Karpas-422 (cell line): ENCODE data around the gene NAA10. TPM values are rescaled to one million over a fixed set of nuclear protein-coding genes. Genes with fewer than 3 reads are reported as not detected.

Experiments used
- DNase-seq: peaks from one replicate; pipeline ENCODE4 v3.0.0-alpha.2; 2015
- H2AFZ ChIP-seq: fragments of 200-600 bp; sonication (generic); 2 replicates; pipeline ENCODE4 v1.6.1; 2014; ENCODE audit warnings: antibody characterized with exemption, low read length, mixed read lengths
- H3K27ac ChIP-seq: fragments of 200-600 bp; sonication (generic); 2 replicates; pipeline ENCODE4 v1.5.1; 2014; ENCODE audit warnings: mild to moderate bottlenecking, low read length, moderate library complexity
- H3K27me3 ChIP-seq: fragments of 200-600 bp; sonication (generic); 2 replicates; pipeline ENCODE4 v1.6.1; 2014; ENCODE audit warnings: low read length, mixed read lengths
- H3K36me3 ChIP-seq: fragments of 200-600 bp; sonication (generic); 2 replicates; pipeline ENCODE4 v1.6.1; 2014; ENCODE audit warnings: low read length, mixed read lengths; ENCODE audit not compliant: insufficient read depth
- H3K4me1 ChIP-seq: fragments of 200-600 bp; sonication (generic); 2 replicates; pipeline ENCODE4 v1.6.1; 2014; ENCODE audit warnings: mild to moderate bottlenecking, low read length, mixed read lengths
- H3K4me2 ChIP-seq: fragments of 200-600 bp; sonication (generic); 2 replicates; pipeline ENCODE4 v1.6.1; 2014; ENCODE audit warnings: low read length, low read depth, mild to moderate bottlenecking; ENCODE audit not compliant: poor library complexity, severe bottlenecking
- H3K4me3 ChIP-seq: fragments of 200-600 bp; sonication (generic); 2 replicates; pipeline ENCODE4 v1.5.1; 2014; ENCODE audit warnings: mild to moderate bottlenecking, antibody characterized with exemption, low read length, mixed read lengths
- H3K79me2 ChIP-seq: fragments of 200-600 bp; sonication (generic); 2 replicates; pipeline ENCODE4 v1.6.1; 2014; ENCODE audit warnings: mild to moderate bottlenecking, low read length, mixed read lengths
- H3K9ac ChIP-seq: fragments of 200-600 bp; sonication (generic); 2 replicates; pipeline ENCODE4 v1.6.0; 2014; ENCODE audit warnings: low read length
- H3K9me2 ChIP-seq: fragments of 200-600 bp; sonication (generic), shearing (Covaris generic); replicated peaks from 2 replicates; pipeline ENCODE4 v1.6.0; 2014; ENCODE audit warnings: mild to moderate bottlenecking, low read length, moderate library complexity; ENCODE audit not compliant: insufficient read depth
- H3K9me3 ChIP-seq: fragments of 300-700, 200-600 bp; sonication (generic); 2 replicates; pipeline ENCODE4 v1.6.1; 2014; ENCODE audit warnings: low read length, mixed read lengths
- H4K20me1 ChIP-seq: fragments of 200-600 bp; sonication (generic); 2 replicates; pipeline ENCODE4 v1.6.1; 2014; ENCODE audit warnings: mild to moderate bottlenecking, antibody characterized with exemption, low read length, low read depth; ENCODE audit not compliant: insufficient read depth
- total RNA-seq: library from RNA; depleted of rRNA; stranded (reverse); fragments of >200 nt; shearing (Covaris generic); gene quantifications from 2 replicates; pipeline ENCODE4 v1.2.3, GENCODE V29; 2014; ENCODE audit warnings: low replicate concordance

Gene NAA10
- total RNA-seq, 1 experiment from 2014 or later, result 103 TPM

GRCh38 chrX:153920546-153920945 lies 14.3 kb downstream of the NAA10 start:
- H3K36me3 ChIP-seq, result no peaks in the 10 kb centered on the region
- no peak overlapping the region for H2AFZ ChIP-seq
- no peaks in the 10 kb centered on the region for H3K9me3 ChIP-seq
- DNase-seq, result no peak
- no peak overlapping the region for H3K9ac ChIP-seq
- no peaks in the 10 kb centered on the region for H3K27me3 ChIP-seq
- H3K4me3 ChIP-seq, result no peak overlapping the region
- peaks cover 19% of the 10 kb centered on the region for H3K79me2 ChIP-seq
- H3K4me1 ChIP-seq, result peaks cover 14% of the 10 kb centered on the region
- H3K27ac ChIP-seq, result no peak overlapping the region
- H3K4me2 ChIP-seq, result no peak overlapping the region
- H3K9me2 ChIP-seq, result no peaks in the 10 kb centered on the region
- H4K20me1 ChIP-seq, result peaks cover 14% of the 10 kb centered on the region; the same call in 1 of the 2 replicates

- no peak overlapping the region for H2AFZ ChIP-seq
- H3K9me2 ChIP-seq, result no peaks in the 10 kb centered on the region
- H3K4me2 ChIP-seq, result no peak overlapping the region
- H3K4me3 ChIP-seq, result no peak overlapping the region
- peaks cover 10% of the 10 kb centered on the region for H3K79me2 ChIP-seq
- H3K9ac ChIP-seq, result no peak overlapping the region
- H3K36me3 ChIP-seq, result no peaks in the 10 kb centered on the region
- peaks cover 14% of the 10 kb centered on the region; the same call in 1 of the 2 replicates for H4K20me1 ChIP-seq
- no peak overlapping the region for H3K27ac ChIP-seq
- H3K9me3 ChIP-seq, result no peaks in the 10 kb centered on the region
- peaks cover 4% of the 10 kb centered on the region for H3K4me1 ChIP-seq
- no peaks in the 10 kb centered on the region for H3K27me3 ChIP-seq
- no peak for DNase-seq
Observed at GRCh38 chrX:153919281-153919680, 15.6 kb downstream of the NAA10 start.

GRCh38 chrX:153917869-153918268 lies 17.0 kb downstream of the NAA10 start:
- Histone ChIP-seq H3K4me3 (no peak overlapping the region), H3K4me1 (no peaks in the 10 kb centered on the region), H3K9ac (no peak overlapping the region), H3K27ac (no peak overlapping the region), H3K9me2 (no peaks in the 10 kb centered on the region), H3K9me3 (no peaks in the 10 kb centered on the region), H3K79me2 (no peaks in the 10 kb centered on the region), H3K36me3 (no peaks in the 10 kb centered on the region), H3K27me3 (no peaks in the 10 kb centered on the region), H2AFZ (no peak overlapping the region), H3K4me2 (no peak overlapping the region), H4K20me1 (peaks cover 8% of the 10 kb centered on the region; the same call in 1 of the 2 replicates)
- no peak for DNase-seq

DNA sequence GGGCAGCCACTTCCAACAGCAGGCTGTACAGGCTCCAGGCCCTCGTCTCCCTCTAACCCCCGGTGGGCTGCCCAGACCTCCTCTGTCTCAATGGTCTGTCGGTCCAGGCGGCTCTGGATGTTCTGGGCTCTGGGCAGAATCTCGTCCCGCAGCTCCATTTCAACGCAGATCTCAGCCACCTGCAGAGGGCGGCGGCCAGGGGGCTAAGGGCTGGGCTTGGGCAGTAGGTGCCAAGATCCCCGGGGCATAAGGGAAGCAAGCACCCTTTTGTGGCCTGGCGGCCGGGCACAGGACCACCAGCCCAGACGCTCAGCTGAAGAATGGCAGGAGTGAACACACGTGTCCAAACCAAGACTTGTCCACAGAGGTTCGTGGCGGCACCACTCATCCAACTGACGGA lies 21.1 kb downstream of the NAA10 start:
- no peaks in the 10 kb centered on the region for H3K36me3 ChIP-seq
- DNase-seq, result no peak
- no peak overlapping the region for H3K4me2 ChIP-seq
- no peaks in the 10 kb centered on the region for H3K4me1 ChIP-seq
- no peaks in the 10 kb centered on the region for H3K27me3 ChIP-seq
- no peak overlapping the region for H3K9ac ChIP-seq
- H4K20me1 ChIP-seq, result 0 out of 2 replicates have a peak, but pooled peaks cover 2% of the 10 kb centered on the region
- no peak overlapping the region for H2AFZ ChIP-seq
- no peak overlapping the region for H3K4me3 ChIP-seq
- no peaks in the 10 kb centered on the region for H3K79me2 ChIP-seq
- H3K27ac ChIP-seq, result no peak overlapping the region
- no peaks in the 10 kb centered on the region for H3K9me3 ChIP-seq
- H3K9me2 ChIP-seq, result no peaks in the 10 kb centered on the region

DNA sequence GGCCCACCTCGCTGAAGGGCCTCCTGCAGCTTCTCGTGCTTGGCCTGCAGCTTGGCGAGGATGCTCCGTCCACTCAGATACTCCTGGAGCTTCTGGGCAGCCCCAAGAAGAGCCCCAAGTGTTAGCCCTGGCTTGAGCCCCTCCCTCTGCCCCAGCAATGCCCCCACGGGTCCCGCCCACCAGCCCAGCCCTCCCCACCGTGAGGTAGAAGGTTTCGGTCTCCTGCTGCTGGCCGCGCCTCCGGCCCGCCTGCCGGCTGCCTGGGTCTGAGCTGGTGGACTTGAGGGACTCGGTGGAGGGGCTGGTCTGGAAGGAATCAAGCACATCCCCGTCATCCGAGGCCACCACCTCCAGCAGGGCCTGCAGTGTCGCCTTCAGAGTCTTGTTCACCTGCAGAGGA lies 21.6 kb downstream of the NAA10 start:
- Histone ChIP-seq H3K9me3 (no peaks in the 10 kb centered on the region), H3K4me1 (no peaks in the 10 kb centered on the region), H3K27ac (no peak overlapping the region), H3K27me3 (no peaks in the 10 kb centered on the region), H3K9ac (no peak overlapping the region), H2AFZ (no peak overlapping the region), H3K9me2 (no peaks in the 10 kb centered on the region), H3K79me2 (no peaks in the 10 kb centered on the region), H3K36me3 (no peaks in the 10 kb centered on the region), H3K4me3 (no peak overlapping the region), H3K4me2 (no peak overlapping the region), H4K20me1 (0 out of 2 replicates have a peak, but pooled peaks cover 4% of the 10 kb centered on the region)
- no peak for DNase-seq

DNA sequence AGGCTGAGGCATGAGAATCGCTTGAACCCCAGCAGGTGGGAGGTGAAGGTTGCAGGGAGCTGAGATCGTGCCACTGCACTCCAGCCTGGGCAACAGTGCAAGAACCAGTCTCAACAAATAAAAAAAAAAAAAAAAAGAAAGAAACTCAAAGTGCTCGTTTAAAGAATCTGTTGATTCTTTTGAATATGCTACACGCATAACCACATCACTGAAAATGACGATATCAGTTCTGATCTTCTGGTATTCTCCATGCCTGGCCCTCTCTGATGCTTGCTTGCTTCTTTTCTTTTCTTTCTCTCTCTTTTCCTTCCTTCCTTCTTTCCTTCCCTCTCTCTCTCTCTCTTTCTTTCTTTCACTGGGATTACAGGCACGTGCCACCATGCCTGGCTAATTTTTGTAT lies 23.0 kb downstream of the NAA10 start:
- DNase-seq, result no peak
- no peak overlapping the region for H3K27ac ChIP-seq
- no peak overlapping the region for H2AFZ ChIP-seq
- 0 out of 2 replicates have a peak, but pooled peaks cover 4% of the 10 kb centered on the region for H4K20me1 ChIP-seq
- no peaks in the 10 kb centered on the region for H3K79me2 ChIP-seq
- H3K9ac ChIP-seq, result no peak overlapping the region
- no peak overlapping the region for H3K4me2 ChIP-seq
- H3K9me2 ChIP-seq, result no peaks in the 10 kb centered on the region
- no peak overlapping the region for H3K4me3 ChIP-seq
- no peaks in the 10 kb centered on the region for H3K4me1 ChIP-seq
- no peaks in the 10 kb centered on the region for H3K36me3 ChIP-seq
- H3K27me3 ChIP-seq, result no peaks in the 10 kb centered on the region
- H3K9me3 ChIP-seq, result no peaks in the 10 kb centered on the region

GRCh38 chrX:153910446-153910845 lies 24.4 kb downstream of the NAA10 start:
- H2AFZ ChIP-seq, result no peak overlapping the region
- no peaks in the 10 kb centered on the region for H3K27me3 ChIP-seq
- no peaks in the 10 kb centered on the region for H3K79me2 ChIP-seq
- no peaks in the 10 kb centered on the region for H3K36me3 ChIP-seq
- DNase-seq, result no peak
- H3K9ac ChIP-seq, result no peak overlapping the region
- 0 out of 2 replicates have a peak, but pooled peaks cover 4% of the 10 kb centered on the region for H4K20me1 ChIP-seq
- no peaks in the 10 kb centered on the region for H3K9me3 ChIP-seq
- H3K4me1 ChIP-seq, result no peaks in the 10 kb centered on the region
- H3K4me3 ChIP-seq, result no peak overlapping the region
- H3K4me2 ChIP-seq, result no peak overlapping the region
- H3K9me2 ChIP-seq, result no peaks in the 10 kb centered on the region
- no peak overlapping the region for H3K27ac ChIP-seq

GRCh38 chrX:153909980-153910360 lies 24.9 kb downstream of the NAA10 start:
- Histone ChIP-seq H3K79me2 (no peaks in the 10 kb centered on the region), H2AFZ (no peak overlapping the region), H3K9ac (no peak overlapping the region), H3K4me3 (no peak overlapping the region), H3K36me3 (no peaks in the 10 kb centered on the region), H3K27ac (no peak overlapping the region), H3K27me3 (no peaks in the 10 kb centered on the region), H3K4me1 (no peaks in the 10 kb centered on the region), H4K20me1 (0 out of 2 replicates have a peak, but pooled peaks cover 4% of the 10 kb centered on the region), H3K4me2 (no peak overlapping the region), H3K9me3 (no peaks in the 10 kb centered on the region), H3K9me2 (no peaks in the 10 kb centered on the region)
- DNase-seq, result no peak
